Hepatocyte (in vitro differentiated cells): Measurements from ENCODE around the gene PPP2R1A.

ENCODE experiments used
- EZH2 ChIP-seq: fragments of 200-600 bp; sonication (generic); IDR thresholded peaks from 2 replicates; pipeline ENCODE4 v1.6.1; 2016; ENCODE audit warnings: antibody characterized with exemption, mild to moderate bottlenecking, borderline replicate concordance
- EZH2phosphoT487 ChIP-seq: fragments of 200-600 bp; sonication (generic); IDR thresholded peaks from one replicate; pipeline ENCODE4 v1.6.1; 2018; ENCODE audit warnings: antibody characterized with exemption, mild to moderate bottlenecking, low read depth, moderate library complexity; ENCODE audit not compliant: unreplicated experiment, severe bottlenecking
- TF ChIP-seq, protein P1 (sequence below): fragments of 200-600 bp; sonication (generic); IDR thresholded peaks from 2 replicates; pipeline ENCODE4 v1.5.1; 2016; ENCODE audit warnings: antibody characterized with exemption, mild to moderate bottlenecking; ENCODE audit not compliant: poor library complexity

DNA sequence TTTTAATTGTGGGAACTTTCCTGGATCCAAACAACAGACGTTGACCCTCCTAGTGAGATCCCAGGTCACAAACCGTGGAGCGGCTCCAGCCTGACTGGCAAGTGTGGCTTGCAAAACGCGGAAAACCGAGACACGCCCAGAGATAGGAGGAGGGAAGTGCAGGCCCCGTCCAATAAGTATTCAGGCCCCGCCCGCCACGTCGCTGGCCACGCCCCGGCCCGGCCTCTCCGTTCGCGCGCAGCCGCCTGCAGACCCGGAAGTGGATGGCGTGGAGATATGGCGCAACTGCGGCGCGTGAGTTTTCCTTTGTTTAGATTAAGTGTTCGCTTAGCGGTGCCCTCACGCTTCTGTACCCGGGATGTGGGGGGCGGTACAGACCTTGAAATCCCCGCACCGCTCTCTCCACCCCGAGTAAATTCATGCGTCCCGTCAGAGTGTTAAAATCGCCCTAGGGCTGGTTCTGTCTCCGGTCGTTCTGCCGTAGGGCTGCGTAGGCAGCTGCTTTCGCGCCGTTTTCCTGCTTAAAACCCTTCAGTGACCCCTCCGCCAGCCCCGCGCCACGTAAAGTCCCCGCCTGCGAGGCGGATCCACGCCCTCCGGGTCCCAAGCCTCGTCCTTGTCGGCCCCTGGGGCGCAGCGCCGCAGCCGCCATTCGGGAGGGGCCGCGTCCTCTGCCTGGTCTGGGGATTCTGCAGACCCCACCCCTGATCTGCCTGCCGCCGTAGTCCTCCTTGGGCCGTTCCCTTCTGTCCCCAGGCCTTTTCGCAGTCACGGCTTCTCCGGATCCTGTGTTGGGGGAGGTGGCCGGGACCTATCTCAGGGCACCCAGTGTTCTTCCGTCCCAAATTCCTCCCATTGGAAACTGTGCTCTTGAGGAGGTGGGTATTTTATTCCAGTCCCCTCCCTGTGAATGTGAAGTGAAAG is 79.7 kb downstream of the PPP2R1A start, which contains the start of gene ZNF766:
- TF ChIP-seq, protein P1, sequence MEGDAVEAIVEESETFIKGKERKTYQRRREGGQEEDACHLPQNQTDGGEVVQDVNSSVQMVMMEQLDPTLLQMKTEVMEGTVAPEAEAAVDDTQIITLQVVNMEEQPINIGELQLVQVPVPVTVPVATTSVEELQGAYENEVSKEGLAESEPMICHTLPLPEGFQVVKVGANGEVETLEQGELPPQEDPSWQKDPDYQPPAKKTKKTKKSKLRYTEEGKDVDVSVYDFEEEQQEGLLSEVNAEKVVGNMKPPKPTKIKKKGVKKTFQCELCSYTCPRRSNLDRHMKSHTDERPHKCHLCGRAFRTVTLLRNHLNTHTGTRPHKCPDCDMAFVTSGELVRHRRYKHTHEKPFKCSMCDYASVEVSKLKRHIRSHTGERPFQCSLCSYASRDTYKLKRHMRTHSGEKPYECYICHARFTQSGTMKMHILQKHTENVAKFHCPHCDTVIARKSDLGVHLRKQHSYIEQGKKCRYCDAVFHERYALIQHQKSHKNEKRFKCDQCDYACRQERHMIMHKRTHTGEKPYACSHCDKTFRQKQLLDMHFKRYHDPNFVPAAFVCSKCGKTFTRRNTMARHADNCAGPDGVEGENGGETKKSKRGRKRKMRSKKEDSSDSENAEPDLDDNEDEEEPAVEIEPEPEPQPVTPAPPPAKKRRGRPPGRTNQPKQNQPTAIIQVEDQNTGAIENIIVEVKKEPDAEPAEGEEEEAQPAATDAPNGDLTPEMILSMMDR = no peak
- TF ChIP-seq EZH2phosphoT487 = no peak
- no peak for TF ChIP-seq EZH2
